ENCODE measurements around the gene ZBTB33. TPM values are rescaled to one million over a fixed set of nuclear protein-coding genes. Genes with fewer than 3 reads are reported as not detected.

Gene ZBTB33
- total RNA-seq, 6 donors from 2014 or later, result 5.0 to 18.6 (median 12.6) TPM

- Histone ChIP-seq H3K9me3 (no peaks in the 10 kb centered on the region), H3K27ac (no peak overlapping the region), H3K4me1 (peaks cover 0 to 14% (median 4%) of the 10 kb centered on the region in 4 donors), H3K36me3 (no peaks in the 10 kb centered on the region), H3K4me3 (no peak overlapping the region), H3K27me3 (no peaks in the 10 kb centered on the region)
- no peak for ATAC-seq (ENCODE audit: low FRiP score in 2 of 2)
- 82 to 88% methylated on average over 5 of the region's 5 CpGs for WGBS, 2 donors
- TF ChIP-seq POLR2AphosphoS5 (IDR thresholded peaks at IDR 0.05) (no peak), EP300 (IDR thresholded peaks at IDR 0.05) (no peak), POLR2A (IDR thresholded peaks at IDR 0.05) (no peak)
- TF ChIP-seq, protein P1, sequence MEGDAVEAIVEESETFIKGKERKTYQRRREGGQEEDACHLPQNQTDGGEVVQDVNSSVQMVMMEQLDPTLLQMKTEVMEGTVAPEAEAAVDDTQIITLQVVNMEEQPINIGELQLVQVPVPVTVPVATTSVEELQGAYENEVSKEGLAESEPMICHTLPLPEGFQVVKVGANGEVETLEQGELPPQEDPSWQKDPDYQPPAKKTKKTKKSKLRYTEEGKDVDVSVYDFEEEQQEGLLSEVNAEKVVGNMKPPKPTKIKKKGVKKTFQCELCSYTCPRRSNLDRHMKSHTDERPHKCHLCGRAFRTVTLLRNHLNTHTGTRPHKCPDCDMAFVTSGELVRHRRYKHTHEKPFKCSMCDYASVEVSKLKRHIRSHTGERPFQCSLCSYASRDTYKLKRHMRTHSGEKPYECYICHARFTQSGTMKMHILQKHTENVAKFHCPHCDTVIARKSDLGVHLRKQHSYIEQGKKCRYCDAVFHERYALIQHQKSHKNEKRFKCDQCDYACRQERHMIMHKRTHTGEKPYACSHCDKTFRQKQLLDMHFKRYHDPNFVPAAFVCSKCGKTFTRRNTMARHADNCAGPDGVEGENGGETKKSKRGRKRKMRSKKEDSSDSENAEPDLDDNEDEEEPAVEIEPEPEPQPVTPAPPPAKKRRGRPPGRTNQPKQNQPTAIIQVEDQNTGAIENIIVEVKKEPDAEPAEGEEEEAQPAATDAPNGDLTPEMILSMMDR (IDR thresholded peaks at IDR 0.05), result no peak
- no peak for DNase-seq
These were observed 7.8 kb upstream of the ZBTB33 start for GRCh38 chrX:120242813-120243212.

DNA sequence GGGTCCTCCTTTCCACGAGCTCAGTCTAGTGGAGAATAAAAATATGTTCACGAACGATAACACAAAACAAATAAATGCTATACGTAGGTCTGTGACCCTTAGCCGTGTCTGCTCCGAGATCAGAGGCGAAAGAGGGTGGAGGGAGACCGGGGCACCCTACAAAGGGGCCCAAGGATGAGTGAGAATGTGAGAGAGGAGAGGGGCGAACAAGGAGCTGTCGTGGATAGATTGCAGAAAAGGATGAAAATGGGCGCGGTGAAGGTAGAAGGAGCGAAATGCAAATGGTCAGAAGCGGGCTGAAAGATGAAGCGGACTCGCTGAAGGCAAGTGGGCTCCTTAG is 6.2 kb upstream of the ZBTB33 start:
- Histone ChIP-seq H3K27me3 (no peaks in the 10 kb centered on the region), H3K4me3 (peak overlapping the region; percentile 20 to 74 (median 62)), H3K9me3 (no peaks in the 10 kb centered on the region), H3K4me1 (peaks cover 0 to 14% (median 4%) of the 10 kb centered on the region in 4 donors), H3K36me3 (no peaks in the 10 kb centered on the region), H3K27ac (peak overlapping the region; percentile 80 to 88 (median 86))
- WGBS, 2 donors, result 0 to 32% methylated on average over 14 to 16 of the region's 16 CpGs
- TF ChIP-seq EP300 (IDR thresholded peaks at IDR 0.05) (no peak), POLR2AphosphoS5 (IDR thresholded peaks at IDR 0.05) (no peak), POLR2A (IDR thresholded peaks at IDR 0.05) (no peak)
- TF ChIP-seq, protein P1 (IDR thresholded peaks at IDR 0.05), result no peak
- no peak for DNase-seq
- peak; percentile 26 to 28 for ATAC-seq (ENCODE audit: low FRiP score in 2 of 2)

DNA sequence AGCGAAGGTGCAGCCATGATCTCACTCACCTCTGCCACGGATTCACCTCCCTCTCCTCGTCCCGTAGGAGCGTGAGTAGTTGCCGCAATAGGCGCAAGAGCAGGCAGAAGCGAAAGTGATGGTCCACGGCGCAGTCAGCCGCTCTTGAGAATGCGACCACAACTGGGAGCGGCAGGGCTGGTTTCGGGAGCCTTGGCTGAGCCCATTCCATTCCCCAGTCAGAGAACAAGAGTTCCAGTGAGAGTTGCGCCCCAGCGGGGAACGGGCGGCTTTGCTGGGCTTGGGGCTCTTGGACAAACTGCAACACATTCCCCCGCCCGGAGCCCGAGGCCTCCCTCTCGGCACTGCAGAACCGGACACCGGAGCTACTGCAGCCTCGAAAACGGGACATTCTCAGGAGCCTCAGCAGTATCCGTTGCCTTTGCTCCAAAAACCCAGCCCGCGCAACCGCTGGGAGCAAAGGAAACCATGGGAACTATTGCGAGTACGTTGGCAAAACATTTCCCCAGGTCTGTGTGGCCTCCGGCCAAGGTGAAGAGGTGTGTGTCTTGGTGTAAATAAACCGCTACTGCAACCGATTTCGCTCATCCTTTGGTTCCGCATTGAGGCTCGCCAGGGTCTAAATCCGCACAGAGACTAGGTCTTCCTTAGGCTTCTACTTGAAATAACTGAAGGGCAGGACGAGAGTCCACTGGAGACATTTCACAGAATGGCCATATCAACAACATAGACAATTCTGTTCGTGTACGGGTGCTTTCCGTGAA is 5.7 kb upstream of the ZBTB33 start:
- Histone ChIP-seq H3K9me3 (no peaks in the 10 kb centered on the region), H3K4me3 (peak overlapping the region; percentile 20 to 74 (median 62)), H3K36me3 (no peaks in the 10 kb centered on the region), H3K27me3 (no peaks in the 10 kb centered on the region), H3K4me1 (peaks cover 0 to 14% (median 4%) of the 10 kb centered on the region in 4 donors), H3K27ac (peak overlapping the region; percentile 80 to 88 (median 86))
- 0 to 29% methylated on average over 3 to 43 of the region's 43 CpGs for WGBS, 2 donors
- DNase-seq, result peak; percentile 61 to 80
- peak; percentile 92 to 95 for ATAC-seq (ENCODE audit: low FRiP score in 2 of 2)
- TF ChIP-seq, protein P1 (IDR thresholded peaks at IDR 0.05), result peak in 2 of 6 experiments; percentile 3 to 8
- peak in 2 of 4 donors; percentile 28 to 36 for TF ChIP-seq POLR2A (IDR thresholded peaks at IDR 0.05)
- TF ChIP-seq POLR2AphosphoS5 (IDR thresholded peaks at IDR 0.05), result peak; percentile 7 to 59
- peak in 1 of 4 donors; percentile 27 for TF ChIP-seq EP300 (IDR thresholded peaks at IDR 0.05)

DNA sequence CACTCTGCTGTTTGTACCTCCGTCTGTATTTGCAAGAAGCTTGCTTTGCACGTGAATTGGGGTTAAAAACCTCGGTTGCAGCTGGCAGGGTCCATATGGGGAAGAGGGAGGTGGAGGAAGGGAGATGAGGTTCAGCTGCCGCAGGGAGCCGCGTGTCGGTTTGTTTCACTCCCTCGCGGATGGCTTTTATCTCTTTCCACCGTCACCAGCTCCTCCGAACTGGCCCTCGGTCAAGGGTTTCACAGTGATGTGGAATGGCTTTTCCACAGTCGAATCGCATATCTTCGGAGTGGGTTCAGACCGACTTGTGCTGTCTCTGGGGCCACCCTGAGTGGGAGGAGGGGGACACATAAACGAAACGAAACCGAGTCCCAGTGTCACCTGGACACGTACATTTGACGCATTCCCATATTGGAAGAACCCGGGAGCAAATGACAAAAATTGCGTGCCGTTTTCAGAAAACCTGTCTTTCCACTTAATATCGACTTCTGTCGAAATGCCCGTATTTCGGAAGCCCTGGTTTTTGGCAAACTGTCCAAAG is 929 bp downstream of the ZBTB33 start:
- Histone ChIP-seq H3K4me1 (no peaks in the 10 kb centered on the region), H3K4me3 (peak overlapping the region; percentile 41 to 77 (median 58)), H3K27ac (peak overlapping the region; percentile 92 to 94 (median 93)), H3K27me3 (no peaks in the 10 kb centered on the region), H3K36me3 (peaks cover 0 to 19% (median 0%) of the 10 kb centered on the region in 4 donors), H3K9me3 (no peaks in the 10 kb centered on the region)
- ATAC-seq (ENCODE audit: low FRiP score in 2 of 2) (peak; percentile 52 to 70), DNase-seq (peak in 1 of 2 donors; percentile 31)
- 0 to 40% methylated on average over 3 to 28 of the region's 28 CpGs for WGBS, 2 donors
- peak in 1 of 2 donors; percentile 11 for TF ChIP-seq POLR2AphosphoS5 (IDR thresholded peaks at IDR 0.05)
- TF ChIP-seq, protein P1 (IDR thresholded peaks at IDR 0.05), result no peak
